NT2/D1 (cell line): ENCODE results near the gene STAT2.

Source experiments
- YY1 ChIP-seq: IDR thresholded peaks from 2 replicates; pipeline ENCODE4 v1.6.1; 2011; ENCODE audit not compliant: insufficient read length, insufficient read depth
- ZNF274 ChIP-seq: IDR thresholded peaks from 2 replicates; pipeline ENCODE4 v1.6.1; 2011; ENCODE audit warnings: mild to moderate bottlenecking, low read depth, low read length

GRCh38 chr12:56299853-56300643 is 59.9 kb downstream of the STAT2 start, which contains the start of gene CS:
- no peak for TF ChIP-seq YY1
- no peak for TF ChIP-seq ZNF274
